ENCODE results near the gene KLF15.

- no peak for TF ChIP-seq EZH2phosphoT487 (IDR thresholded peaks at IDR 0.05; ENCODE audit: low read depth, severe bottlenecking, unreplicated experiment)
- TF ChIP-seq, protein P1, sequence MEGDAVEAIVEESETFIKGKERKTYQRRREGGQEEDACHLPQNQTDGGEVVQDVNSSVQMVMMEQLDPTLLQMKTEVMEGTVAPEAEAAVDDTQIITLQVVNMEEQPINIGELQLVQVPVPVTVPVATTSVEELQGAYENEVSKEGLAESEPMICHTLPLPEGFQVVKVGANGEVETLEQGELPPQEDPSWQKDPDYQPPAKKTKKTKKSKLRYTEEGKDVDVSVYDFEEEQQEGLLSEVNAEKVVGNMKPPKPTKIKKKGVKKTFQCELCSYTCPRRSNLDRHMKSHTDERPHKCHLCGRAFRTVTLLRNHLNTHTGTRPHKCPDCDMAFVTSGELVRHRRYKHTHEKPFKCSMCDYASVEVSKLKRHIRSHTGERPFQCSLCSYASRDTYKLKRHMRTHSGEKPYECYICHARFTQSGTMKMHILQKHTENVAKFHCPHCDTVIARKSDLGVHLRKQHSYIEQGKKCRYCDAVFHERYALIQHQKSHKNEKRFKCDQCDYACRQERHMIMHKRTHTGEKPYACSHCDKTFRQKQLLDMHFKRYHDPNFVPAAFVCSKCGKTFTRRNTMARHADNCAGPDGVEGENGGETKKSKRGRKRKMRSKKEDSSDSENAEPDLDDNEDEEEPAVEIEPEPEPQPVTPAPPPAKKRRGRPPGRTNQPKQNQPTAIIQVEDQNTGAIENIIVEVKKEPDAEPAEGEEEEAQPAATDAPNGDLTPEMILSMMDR (IDR thresholded peaks at IDR 0.05; ENCODE audit: poor library complexity) = no peak
Measured at GRCh38 chr3:126360046-126360713, 3.0 kb upstream of the KLF15 start.

Data from hepatocyte (in vitro differentiated cells).